Measurements from ENCODE around the gene MAGI2.

Gene MAGI2

DNA sequence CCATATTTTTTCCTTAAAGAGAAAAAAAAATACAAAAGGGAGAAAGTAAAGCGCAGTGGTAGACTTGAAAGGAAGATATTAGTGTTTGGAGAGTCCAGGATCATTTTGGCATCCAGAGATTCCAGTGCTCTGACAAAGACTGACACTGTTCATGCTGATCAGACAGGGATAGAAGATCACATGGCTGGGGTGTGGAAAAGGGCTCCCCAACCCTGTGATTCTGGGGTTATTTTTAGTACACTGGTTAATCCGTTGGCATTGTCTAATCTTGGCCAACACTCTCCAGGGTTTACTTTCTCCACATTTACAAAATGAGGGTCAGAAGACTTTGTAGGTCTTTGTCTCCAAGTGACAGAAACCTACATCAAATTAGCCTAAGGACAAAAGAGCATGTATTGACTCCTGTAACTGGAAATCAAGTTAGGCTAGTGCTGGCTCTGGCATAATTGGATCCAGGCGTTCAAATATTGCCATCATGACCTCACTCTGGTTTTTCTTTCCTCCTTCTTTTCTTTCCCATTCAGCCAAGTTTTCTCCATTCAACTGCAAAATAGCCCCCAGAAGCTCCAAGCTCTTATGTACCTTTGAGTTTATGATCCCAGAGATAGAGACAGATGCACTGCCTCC, 1473.3 kb downstream of the MAGI2 start:
- TF ChIP-seq, protein P1, sequence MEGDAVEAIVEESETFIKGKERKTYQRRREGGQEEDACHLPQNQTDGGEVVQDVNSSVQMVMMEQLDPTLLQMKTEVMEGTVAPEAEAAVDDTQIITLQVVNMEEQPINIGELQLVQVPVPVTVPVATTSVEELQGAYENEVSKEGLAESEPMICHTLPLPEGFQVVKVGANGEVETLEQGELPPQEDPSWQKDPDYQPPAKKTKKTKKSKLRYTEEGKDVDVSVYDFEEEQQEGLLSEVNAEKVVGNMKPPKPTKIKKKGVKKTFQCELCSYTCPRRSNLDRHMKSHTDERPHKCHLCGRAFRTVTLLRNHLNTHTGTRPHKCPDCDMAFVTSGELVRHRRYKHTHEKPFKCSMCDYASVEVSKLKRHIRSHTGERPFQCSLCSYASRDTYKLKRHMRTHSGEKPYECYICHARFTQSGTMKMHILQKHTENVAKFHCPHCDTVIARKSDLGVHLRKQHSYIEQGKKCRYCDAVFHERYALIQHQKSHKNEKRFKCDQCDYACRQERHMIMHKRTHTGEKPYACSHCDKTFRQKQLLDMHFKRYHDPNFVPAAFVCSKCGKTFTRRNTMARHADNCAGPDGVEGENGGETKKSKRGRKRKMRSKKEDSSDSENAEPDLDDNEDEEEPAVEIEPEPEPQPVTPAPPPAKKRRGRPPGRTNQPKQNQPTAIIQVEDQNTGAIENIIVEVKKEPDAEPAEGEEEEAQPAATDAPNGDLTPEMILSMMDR (IDR thresholded peaks at IDR 0.05; ENCODE audit: low read depth, low read length, missing control alignments) = no peak
- in situ Hi-C loops (cut with HindIII; ENCODE audit: low sequenced_read_pairs) = no loop called here
- H3K4me3 ChIP-seq (ENCODE audit: low read depth, low read length) = no peak overlapping the region
- no peak for DNase-seq (ENCODE audit: low read depth)

DNA sequence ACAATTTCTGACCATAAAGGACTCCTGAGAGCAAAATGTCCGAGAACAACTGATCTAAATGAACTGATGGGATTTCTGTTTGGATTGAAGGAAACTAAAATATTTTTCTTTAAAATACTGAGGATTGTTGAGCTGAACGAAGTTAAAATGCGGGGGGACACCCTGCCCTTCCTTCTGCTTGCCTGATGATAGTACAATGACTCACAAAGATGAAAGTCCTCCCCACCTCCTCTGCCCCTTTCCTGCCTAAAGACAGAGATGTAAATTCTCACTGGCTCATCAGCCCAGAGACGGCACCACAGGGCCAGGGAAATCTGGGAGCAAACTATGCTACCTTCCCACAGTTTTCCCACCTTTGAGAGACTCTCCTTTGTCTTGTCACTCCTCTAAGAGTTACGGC, 1474.2 kb downstream of the MAGI2 start:
- no peak for DNase-seq (ENCODE audit: low read depth)
- H3K4me3 ChIP-seq (ENCODE audit: low read depth, low read length) = no peak overlapping the region
- TF ChIP-seq, protein P1 (IDR thresholded peaks at IDR 0.05; ENCODE audit: low read depth, low read length, missing control alignments) = no peak
- in situ Hi-C loops (cut with HindIII; ENCODE audit: low sequenced_read_pairs) = no loop called here

DNA sequence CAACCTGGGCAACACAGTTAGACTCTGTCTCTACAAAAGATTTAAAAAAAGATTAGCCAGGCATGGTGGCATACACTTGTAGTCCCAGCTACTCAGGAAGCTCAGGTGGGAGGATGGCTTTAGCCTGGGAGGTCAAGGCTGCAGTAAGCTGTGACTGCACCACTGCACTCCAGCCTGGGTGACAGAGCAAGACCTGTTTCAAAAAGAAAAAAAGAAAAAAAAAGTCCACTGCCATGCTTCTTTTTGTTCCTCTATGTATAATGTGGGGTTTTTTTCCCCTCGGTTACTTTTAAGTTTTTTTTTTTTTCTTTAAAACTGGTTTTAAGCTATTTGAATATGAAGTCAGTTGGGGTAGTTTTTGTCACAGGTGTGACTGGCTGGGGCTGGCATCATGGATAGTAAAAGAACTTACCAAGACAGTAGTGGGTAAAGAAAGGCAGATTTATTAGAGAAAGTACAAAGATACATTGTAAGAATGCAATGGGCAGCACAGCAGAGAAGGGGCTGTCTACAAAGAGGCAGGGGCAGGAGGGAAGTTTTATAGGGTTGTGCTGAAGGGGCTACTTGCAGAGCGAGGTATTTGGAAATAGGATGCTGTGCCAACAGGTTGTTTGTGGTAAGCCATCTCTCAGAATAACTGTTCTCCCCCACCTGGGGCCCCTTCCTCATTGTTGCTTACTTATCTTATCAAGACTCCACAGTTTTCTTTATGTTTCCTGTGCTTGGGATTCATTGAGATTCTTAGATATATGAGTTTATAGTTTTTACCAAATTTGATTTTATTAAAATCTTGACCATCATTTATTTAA, 1477.6 kb downstream of the MAGI2 start:
- DNase-seq (ENCODE audit: low read depth) = no peak
- H3K4me3 ChIP-seq (ENCODE audit: low read depth, low read length) = no peak overlapping the region
- TF ChIP-seq, protein P1 (IDR thresholded peaks at IDR 0.05; ENCODE audit: low read depth, low read length, missing control alignments) = no peak
- in situ Hi-C loops (cut with HindIII; ENCODE audit: low sequenced_read_pairs) = no loop called here

DNA sequence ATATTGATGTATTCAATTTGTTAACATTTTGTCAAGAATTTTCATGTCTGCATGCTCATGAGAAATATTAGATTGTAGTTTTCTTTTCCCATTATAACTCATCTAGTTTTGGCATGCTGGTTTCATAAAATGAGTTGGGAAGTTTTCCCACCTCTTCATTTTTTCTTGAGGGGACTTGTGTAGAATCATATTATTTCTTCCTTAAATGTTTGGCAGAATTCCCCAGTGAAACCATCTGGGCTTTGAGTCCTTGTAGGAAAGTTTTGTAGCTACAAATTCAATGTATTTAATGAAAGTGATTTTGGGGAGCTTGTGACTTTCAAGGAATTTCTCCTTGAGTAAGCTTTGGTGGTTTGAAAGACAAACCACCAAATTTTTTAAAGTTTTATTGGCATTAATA, 1481.7 kb downstream of the MAGI2 start:
- in situ Hi-C loops (cut with HindIII; ENCODE audit: low sequenced_read_pairs) = no loop called here
- H3K4me3 ChIP-seq (ENCODE audit: low read depth, low read length) = no peak overlapping the region
- TF ChIP-seq, protein P1 (IDR thresholded peaks at IDR 0.05; ENCODE audit: low read depth, low read length, missing control alignments) = no peak
- no peak for DNase-seq (ENCODE audit: low read depth)

DNA sequence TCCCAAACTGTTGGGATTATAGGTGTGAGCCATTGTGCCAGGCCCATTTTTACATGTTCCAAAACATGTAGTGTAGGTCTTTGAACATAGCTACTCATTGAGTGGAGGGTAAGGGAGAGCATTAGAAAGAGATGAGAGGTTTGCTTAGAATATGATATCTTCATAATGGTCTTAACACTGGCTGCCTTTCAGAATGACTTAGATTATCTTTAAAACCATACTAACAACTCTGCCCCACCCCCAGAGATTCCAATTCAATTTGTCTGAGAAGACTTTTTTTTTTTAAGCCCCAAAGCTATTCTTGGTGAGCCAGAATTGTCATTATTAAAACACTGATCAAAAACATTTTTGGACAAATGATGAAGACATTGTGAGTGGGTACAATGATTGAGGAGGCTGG, 1486.0 kb downstream of the MAGI2 start:
- in situ Hi-C loops (cut with HindIII; ENCODE audit: low sequenced_read_pairs) = no loop called here
- no peak overlapping the region for H3K4me3 ChIP-seq (ENCODE audit: low read depth, low read length)
- no peak for DNase-seq (ENCODE audit: low read depth)
- TF ChIP-seq, protein P1 (IDR thresholded peaks at IDR 0.05; ENCODE audit: low read depth, low read length, missing control alignments) = no peak

Measured in astrocyte of the cerebellum (primary cell).